NOMO-1 treated with dmso at 0.1 percent for 144 hours (cell line): Measurements from ENCODE around the gene TMEM139.
A peak's percentile ranks its signal among the peaks of the same experiment; 100 is the strongest.
"Not testable (repeated sequence)": the region's sequence is repeated elsewhere in the genome, so short reads cannot be mapped to it uniquely, and the experiment has no call there.

Experiments used
- DNase-seq: peaks from one replicate; lab custom pipeline; 2025; ENCODE audit not compliant: unreplicated experiment; lab: John Stamatoyannopoulos, UW

The TMEM139 gene

GRCh38 chr7:143257501-143257900 is 27.3 kb upstream of the TMEM139 start:
- no peak for DNase-seq

- DNase-seq: no peak
Measured at GRCh38 chr7:143258831-143259230, 25.9 kb upstream of the TMEM139 start.

- no peak for DNase-seq
Measured at GRCh38 chr7:143259765-143260164, 25.0 kb upstream of the TMEM139 start.

GRCh38 chr7:143261901-143262300 is 22.9 kb upstream of the TMEM139 start:
- no peak for DNase-seq

- peak; percentile 26 for DNase-seq
Measured at GRCh38 chr7:143263266-143264195, 21.2 kb upstream of the TMEM139 start, which contains the start of gene GSTK1. GSTK1 (plus strand) TSS chr7:143263441; CDS start chr7:143263514, 73 bp downstream.

GRCh38 chr7:143264196-143264568 is 20.6 kb upstream of the TMEM139 start:
- not testable (repeated sequence) for DNase-seq

- DNase-seq: no peak
Measured at GRCh38 chr7:143265017-143265693, 19.6 kb upstream of the TMEM139 start.

- no peak for DNase-seq
Measured at GRCh38 chr7:143269251-143269650, 15.5 kb upstream of the TMEM139 start.

GRCh38 chr7:143271240-143271639 is 13.5 kb upstream of the TMEM139 start:
- no peak for DNase-seq

GRCh38 chr7:143272871-143273270 is 11.9 kb upstream of the TMEM139 start:
- no peak for DNase-seq

GRCh38 chr7:143279186-143280098 is 5.3 kb upstream of the TMEM139 start:
- no peak for DNase-seq

- DNase-seq: no peak
Measured at GRCh38 chr7:143280160-143280559, 4.6 kb upstream of the TMEM139 start.

GRCh38 chr7:143280566-143280965 is 4.2 kb upstream of the TMEM139 start:
- DNase-seq: no peak

GRCh38 chr7:143281529-143281928 is 3.2 kb upstream of the TMEM139 start:
- no peak for DNase-seq

- DNase-seq: no peak
Measured at GRCh38 chr7:143282124-143282523, 2.6 kb upstream of the TMEM139 start.

GRCh38 chr7:143283381-143283780 is 1.4 kb upstream of the TMEM139 start:
- DNase-seq: no peak

GRCh38 chr7:143285470-143285778 is 666 bp downstream of the TMEM139 start:
- DNase-seq: no peak

GRCh38 chr7:143285806-143286521 is 1.2 kb downstream of the TMEM139 start:
- DNase-seq: no peak

- DNase-seq: no peak
Measured at GRCh38 chr7:143286522-143286890, 1.7 kb downstream of the TMEM139 start.

- DNase-seq: no peak
Measured at GRCh38 chr7:143287339-143287934, 2.7 kb downstream of the TMEM139 start.
